ENCODE results near the gene NLGN1.

Gene NLGN1

DNA sequence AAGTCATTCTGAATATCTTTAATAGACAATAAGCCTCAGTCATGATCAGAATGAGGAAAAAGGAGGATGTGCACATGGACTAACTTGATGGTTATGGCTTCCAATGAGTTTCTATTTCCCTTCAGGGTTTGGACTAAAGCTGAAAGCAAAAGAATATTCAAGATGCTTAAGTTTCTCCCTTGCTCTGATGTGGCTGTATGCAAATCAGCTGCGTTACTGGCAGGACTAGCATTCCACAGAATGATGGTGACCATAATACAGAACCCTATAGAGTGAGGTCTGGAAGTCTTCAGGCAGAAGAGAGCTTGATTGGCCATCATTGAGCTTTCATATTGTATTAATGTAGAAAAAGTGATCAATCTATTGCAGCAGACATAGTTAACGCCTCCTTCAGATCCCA lies 466.0 kb downstream of the NLGN1 start:
- no peak for DNase-seq

DNA sequence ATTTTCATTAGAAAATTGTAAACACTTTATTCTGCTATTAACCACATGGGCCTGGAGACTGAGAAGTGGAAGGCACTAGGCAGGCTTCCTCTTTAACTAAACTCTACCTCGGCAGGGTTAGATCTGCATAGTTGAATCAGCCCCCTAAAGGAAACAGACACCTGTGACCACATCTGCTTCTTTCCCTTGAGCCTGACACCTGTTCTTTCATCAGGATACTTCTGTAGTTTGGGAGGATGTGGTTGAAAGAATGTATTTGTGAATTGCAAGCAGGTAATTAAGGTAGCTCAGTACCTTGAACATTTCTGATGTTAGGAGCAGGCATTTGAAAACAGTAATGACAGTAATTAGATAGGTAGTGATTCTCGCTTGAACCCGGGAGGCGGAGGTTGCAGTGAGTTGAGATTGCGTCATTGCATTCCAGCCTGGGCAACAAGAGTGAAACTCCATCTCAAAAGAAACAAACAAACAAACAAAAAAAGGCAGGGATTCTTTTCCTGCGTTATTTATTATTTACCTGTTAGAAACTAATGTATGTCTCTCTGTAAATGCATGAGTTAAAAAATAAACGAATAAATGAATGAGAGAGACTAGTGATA lies 468.5 kb downstream of the NLGN1 start:
- no peak for DNase-seq

DNA sequence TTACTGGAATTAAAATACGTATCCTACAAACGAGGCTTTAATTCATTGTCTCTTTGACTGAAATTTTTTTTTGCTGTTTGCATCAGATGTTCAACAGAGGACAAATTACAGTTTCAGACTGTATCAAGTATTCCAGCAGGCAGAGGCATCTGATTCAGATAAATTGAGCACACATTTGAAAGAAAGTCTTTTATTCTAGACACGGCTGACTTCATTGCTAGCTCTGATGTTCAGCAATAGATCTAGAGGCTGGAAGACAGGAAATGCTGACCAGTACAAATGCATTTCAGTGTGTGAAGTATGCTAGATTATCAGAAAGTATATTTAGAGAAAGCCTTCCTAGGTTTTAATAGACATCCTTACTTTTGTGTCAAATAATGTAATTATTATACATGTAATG lies 472.2 kb downstream of the NLGN1 start:
- DNase-seq = no peak

DNA sequence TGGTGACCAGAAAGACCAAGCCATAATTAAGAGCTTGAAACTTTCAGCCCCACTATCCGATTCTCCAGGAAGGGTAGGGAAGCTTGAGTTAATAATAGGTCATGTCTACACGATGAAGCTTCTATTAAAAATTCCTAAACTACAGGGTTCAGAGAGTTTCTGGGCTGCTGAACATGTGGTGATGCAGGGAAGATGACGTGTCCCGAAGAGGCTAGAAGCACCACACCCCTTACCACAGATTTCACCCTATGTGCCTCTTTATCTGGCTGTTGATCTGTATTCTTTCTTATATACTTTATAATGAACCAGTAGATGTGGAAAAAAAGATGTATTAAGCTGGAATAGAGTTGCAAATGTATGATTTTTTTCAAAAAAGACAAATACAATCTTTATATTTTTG lies 473.4 kb downstream of the NLGN1 start:
- no peak for DNase-seq

DNA sequence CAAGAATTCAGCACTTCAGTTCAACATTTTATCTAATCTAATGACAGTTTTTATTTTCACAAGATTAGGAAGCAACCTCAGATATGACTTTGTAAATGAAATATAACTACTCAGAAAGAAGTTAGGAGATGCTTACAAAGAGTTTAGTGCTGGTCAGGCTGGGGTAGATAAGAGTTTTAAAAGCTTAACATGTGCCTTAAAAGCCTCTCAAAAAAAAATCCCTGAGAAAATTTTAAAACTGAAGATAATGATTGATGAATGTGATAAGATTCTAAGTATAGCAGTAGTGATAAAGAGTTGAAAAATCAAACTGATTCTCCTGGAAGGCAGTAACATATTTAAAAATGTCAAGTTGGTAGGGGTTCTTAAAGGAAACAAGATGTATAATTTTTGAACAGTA lies 478.2 kb downstream of the NLGN1 start:
- DNase-seq = no peak

DNA sequence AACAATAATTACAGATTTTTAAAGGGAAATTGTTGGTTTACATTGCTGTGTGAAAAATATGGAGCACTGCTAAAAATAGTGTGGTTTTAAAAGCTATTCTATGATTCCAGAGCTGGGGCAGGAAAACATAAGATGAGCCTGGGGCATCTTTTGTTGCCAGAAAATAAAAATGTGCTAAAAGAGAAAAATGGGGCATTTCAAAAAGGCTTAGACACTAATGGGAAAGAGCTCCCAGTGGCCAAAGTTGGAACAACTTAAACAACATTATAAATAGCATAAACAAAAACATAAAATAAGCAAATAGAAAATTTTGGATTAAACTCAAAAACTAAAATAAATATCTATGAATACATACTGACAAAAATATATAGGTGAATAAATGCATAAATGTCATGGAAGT lies 478.9 kb downstream of the NLGN1 start:
- no peak for DNase-seq

DNA sequence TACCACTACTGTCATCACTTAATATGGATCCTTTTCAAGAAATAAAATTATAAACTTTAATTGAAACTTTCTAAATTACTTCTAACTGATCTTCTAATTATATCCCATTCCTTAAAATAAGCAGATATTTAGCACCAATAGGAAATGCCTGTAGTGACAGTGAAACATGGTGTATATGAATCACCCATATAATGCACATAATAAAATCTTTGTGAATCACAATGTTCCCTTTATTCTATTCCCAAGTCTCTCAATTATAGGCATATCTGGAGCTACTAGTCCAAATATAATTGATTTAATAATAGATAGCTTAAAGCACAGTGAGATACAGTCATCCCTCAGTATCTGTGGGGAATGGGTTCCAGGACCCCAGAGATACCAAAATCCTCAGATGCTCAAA lies 490.3 kb downstream of the NLGN1 start:
- no peak for DNase-seq

DNA sequence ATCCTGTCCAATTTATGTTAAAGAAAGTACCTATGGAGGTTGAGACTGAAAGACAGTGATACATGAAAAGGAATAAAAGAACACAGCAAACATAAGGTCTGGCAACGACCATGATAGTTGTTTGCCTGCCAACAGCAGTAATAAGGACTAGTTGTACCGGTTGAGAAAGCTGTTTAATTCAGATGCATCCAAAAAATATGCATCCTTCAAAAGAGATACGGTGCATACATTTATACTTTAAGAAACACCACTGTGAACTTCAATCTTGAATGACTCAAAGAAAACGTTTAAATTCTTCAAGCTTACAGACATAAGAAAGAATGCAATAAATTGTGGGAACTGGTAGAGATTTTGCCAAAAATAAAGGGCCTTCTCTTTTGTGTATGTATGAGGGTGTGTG lies 492.1 kb downstream of the NLGN1 start:
- DNase-seq = no peak

DNA sequence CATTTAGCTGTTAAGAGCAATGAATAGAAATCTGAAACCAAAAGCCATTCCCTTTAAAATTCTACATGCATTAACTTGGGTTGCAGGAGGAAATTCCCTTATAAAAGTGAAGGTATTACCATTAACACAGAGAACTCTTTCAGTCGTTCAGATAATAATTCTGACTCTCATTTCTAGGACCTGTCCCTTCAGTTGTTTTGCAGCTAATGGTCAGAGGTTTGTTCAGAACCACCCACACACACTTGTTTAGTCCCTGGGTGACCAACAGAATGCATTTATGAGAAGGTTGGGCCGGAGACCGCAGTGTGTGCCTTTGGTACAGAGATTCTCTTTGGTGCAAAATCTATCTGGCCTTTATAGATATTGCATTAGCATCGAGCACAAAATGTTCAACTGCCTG lies 492.5 kb downstream of the NLGN1 start:
- DNase-seq = no peak

DNA sequence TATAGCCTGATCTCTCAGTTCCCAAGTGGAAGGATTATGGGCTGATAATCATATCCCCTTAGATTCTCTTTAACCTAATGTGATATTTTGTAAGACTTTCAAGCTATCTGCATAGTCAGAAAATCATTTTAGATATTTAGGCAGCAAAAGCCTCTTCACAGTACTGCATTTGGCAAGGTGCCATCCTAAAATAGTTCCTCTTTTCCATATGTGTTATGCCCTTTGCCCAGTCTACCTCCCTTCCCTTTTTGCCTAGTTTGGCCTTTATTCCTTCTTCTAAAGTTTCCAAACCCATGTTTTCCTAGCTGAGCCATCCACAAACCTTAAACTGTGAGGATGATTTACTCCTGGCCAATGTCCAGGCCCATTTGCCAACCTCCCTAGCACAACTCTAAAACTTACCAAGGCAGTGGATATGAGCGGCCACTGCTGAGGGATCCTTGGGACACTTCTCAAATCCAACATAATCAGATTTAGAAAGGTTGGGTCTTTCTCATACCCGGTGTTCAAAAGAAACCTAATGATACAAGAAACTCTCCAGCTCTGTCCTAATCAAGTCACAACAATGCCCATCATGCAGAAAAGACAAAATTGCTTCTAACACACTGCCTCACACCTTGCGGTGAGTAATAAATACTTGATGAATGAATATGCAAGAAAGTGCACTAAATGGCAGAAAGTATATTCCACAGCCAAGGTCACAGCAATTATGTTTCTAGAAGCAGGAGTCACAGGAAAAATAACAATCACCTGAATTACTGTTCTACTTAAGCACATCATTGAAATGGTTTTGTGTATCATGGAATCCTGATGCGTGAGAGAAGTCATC lies 493.9 kb downstream of the NLGN1 start:
- DNase-seq = no peak

DNA sequence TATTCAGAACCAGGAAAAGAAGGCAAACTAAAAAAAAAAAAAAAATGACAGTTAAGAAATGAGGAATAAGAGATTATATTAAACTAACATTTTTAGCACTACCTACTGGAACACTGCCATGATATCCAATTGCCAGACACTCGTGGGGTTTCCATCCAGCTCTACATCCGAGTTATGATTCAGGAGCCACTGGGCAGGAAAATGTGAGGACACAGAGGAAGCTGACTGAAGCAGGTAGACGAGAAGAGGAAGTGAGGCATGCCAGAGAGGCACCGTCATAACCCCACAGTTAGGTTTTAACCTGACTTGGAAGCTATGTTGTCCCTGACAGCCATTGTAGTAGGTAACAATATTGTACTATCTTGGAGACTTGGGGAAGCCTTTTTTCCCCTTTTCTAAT lies 495.0 kb downstream of the NLGN1 start:
- no peak for DNase-seq

DNA sequence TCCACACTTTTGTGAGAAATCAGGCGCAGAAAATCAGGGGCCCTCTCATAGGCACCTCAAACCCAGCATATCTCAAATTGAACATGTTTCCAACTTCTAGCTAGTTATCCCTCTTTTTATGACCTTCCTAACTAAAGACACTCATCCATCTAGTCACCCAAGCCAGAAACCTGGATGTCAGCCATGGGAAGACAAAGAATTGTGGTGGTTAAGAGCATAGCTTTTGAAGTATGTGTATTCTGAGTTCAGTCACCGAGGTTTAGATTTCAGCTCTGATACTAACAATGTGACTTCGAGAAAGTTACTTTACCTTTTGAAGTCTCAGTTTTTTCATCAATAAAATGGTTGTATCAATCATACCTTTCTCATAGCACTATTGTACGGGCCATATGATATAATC lies 495.5 kb downstream of the NLGN1 start:
- no peak for DNase-seq

DNA sequence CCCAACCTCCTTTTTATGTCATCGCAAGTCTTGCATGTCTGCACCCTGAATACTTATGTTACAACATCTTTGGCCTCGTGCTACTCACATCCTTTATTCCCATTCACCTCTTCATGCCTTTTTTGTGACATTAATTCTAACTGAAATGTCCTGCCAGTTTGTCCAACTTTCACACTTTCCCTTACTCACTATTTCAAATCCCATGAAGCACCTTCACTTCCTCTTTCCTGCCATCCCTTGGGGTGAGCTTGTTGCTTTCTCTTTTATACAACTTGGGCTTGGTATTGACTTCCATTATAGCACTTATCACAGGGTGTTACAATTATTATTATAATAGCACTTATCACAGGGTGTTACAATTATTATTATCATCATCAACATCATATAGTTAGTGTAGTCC lies 496.3 kb downstream of the NLGN1 start:
- DNase-seq = no peak

DNA sequence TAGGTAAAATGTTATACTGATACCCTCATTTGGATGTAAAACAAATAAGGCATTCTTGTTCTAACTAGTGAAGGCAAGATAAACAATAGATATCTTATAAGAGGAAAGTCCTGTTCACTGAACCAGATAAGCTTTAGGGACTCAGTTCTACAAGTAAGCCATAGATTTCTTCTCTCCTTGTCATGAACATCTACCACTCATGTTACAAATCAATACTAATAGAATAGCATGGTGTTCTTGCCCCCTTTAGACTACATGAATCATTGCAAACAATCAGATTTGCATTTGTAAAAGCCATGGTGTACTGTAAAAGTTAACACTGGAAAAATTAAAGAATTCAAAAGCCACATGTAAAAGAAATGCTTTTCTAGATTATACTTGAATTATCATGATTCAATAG lies 500.1 kb downstream of the NLGN1 start:
- no peak for DNase-seq

DNA sequence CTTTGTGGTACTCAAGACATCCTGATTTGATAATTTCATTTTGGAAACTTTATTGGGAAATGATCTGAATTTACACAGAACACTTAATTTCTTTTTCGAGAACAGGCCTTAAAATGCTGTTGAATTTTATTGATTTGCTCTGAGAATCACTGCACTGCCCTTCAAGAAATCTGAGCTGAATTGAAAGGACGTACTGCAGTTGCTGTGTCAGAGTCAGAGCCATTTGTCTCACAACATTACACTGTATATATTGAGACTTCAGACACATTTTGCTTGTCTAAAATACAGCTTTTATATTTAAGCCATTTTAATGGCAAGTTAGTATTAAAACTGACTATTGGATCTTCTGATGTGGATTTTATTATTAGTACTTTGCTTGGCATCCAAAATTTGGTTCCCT lies 504.1 kb downstream of the NLGN1 start:
- DNase-seq = no peak

DNA sequence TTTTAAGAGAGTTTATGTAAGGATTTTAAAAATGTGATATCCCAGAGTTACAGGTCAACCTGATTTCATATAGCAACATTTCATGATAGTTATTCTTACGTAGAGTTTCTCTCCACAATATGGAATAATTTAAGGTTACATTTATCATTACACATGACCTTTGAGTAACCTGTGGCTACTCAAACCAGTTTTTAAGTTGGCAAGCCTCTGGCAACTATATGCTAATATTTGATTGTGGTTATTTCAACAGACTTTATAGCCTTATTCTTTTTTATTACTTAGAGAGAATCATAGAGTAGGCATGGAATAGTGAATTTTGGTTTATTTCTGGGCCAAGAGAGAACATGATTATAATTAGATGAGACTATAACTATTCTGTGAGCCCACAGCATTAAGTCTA lies 504.9 kb downstream of the NLGN1 start:
- DNase-seq = no peak

DNA sequence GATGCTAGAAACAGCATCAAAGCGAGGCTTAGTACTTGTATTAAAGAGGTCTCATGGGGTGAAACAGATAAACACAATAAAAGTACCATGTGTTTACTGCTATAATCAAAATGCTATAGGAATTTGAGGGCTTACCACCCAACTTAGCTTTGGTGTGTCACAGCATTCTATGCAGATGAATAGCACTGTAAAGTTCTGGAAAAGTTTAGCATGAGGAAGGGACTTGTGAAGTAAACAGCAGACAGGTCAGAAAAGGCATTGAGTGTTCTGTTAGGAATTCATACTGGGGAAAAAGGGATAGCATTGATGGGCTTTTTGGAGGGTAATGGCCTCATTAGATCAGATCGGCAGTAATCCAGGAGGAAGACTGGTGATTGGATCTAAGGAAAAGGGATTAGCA lies 505.3 kb downstream of the NLGN1 start:
- DNase-seq = no peak

DNA sequence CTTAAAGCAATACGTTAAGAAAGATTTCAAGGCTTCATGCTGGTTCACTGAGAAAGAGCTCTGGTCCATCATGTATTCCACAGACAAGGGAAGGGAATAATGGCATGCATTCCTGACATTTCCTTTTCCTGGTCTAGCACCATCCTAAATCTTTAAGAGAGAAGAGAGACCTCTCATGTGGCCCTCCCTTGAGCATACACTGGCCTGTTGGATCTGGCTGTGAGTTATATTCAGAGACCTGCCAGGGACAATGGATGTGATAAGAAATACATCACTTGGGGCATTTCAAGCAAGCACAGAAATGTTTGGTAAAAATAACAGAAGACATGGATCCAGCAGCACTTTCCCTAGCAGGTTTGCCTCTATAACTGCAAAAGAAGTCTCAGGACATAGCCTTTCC lies 507.8 kb downstream of the NLGN1 start:
- DNase-seq = no peak

DNA sequence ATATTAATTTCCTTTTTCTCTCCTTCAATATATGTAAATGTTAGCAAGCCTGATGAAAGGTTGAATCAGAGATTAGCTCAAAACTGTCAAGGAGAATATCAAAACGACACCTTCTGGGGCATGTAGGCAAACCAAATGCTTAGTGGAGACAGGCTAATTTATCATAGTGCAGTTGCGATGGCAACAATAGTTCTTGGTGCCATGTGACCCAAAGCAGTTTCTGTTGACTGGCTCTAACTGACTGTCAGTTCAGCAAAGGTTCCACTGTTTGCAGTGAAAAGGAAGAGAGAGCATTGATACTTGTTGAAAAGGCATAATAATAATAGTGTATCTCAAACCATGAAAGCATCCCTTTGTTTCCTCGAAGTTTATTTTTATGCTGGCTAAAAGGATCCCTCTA lies 513.9 kb downstream of the NLGN1 start:
- no peak for DNase-seq

DNA sequence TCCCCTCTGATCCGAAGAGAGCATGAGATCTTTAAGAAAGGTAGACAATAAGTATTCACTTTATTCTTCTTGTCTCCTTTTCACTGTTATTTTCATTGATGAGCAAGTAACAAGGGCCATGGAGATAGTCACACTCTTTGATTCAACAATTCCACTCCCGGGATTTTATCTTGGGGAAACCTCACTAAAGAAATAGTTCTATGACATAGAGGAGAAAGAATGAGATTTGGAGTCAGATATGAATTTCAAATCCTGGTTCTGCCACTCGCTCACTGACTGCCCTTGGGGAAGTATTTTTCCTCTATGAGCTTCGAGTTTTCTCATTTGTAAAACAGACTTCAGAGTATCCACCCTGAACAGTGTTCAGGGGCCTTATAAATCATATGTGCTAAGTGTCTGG lies 514.6 kb downstream of the NLGN1 start:
- no peak for DNase-seq

DNA sequence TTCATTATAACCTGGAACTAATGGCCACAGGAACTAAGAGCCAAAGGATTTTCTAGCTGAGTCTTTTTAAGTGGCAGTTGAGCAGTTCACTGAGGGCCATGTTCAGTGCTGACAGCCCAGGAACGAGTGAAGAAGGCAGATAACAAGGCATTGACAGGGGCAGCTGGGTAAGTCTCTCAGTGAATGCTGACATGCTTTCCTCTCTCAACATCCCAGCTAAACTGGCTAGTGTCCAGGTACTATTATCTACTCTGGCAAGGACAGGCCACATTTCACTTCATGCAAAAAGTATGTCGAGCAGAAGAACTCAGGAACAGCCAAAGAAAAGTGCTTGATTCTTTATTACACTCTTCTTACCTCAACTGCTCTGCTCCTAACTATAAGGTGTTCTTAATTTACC lies 515.9 kb downstream of the NLGN1 start:
- no peak for DNase-seq

DNA sequence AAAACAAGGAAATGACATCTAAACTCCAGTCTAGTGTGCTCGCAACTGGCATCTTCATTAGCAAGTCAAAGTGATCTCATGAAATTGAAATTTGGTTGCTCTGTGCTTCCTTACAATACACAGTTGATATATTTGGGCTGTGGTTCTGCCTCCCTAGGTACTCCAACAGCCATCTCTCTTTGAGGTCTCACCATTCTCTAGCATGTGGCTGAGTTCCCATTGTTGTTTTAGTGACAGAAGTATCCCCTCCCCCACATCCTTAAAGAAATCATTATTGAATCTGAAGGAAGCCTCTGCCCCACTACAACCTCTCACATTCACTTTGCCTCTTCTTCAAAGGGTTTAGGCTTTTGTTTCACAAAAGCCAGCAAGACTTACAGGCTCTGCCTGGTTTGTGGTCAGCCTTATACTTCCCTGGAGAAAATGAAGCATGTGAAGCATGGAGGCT lies 516.5 kb downstream of the NLGN1 start:
- DNase-seq = no peak

DNA sequence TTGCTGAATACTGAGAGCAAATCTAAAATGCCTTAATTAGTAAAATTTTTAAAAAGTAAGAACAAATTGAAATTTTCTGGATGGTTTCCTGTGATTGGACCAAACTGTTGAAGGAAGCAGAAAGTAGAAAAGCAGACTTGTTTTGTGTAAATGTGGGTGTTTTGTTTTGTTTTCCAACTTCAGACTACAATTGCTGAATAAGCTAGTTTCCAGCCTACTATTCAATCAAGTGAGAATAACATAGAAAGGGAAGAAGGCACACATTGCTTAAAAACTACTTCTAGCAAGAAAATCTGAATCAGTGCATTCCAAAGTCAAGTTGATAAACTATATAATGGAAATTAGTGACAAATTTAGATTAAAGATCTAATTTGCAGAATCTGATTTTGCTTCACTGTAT lies 519.3 kb downstream of the NLGN1 start:
- DNase-seq = no peak

DNA sequence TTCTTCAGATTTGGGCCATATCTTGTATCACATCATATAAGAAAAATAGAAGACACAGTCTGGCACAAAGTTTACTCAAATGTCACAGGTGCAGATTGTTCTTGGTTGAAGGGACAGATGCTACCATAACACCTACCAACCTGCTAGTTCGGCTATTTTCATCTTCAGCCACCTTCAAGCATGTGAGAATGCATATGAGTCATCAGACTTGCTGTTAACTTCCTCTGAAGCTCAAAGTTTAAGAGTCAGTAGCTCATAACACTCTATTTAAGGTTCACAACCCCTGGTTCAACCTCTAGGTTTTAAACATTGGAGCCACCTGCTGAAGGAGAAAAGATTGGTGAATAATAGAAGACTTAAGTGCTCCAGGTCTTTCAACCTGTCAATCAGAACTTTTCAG lies 522.8 kb downstream of the NLGN1 start:
- no peak for DNase-seq

DNA sequence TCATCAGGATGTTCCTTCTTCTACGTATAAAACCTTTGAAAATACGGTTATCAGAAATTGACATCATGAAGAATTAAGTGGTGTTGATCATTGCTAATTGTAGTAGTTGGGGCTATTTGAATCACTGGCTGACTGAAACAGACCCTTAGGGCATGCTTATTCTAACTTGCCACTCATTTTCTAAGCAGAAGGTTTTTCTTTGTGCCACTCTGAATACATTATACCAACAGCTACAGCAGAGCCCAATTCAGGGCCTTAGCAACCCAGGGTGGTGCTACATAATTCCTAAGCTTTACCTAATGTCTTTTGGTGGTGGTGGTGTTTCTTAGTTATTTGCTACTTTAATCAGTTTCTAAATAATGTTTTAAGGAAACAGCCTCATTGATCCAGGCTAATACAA lies 524.2 kb downstream of the NLGN1 start:
- no peak for DNase-seq

Data from activated CD4-positive, alpha-beta T cell treated with anti-CD3 and anti-CD28 coated beads, Interleukin-2, Interleukin-6, amounts not matched to agents 100 ng/mL and 50 ng/mL, durations not matched to agents 16 hours and 8 hours (primary cell).